ENCODE results near the gene ARHGDIG.

GRCh38 chr16:305916-306626 lies 25.7 kb downstream of the ARHGDIG start:
- TF ChIP-seq, protein P1, sequence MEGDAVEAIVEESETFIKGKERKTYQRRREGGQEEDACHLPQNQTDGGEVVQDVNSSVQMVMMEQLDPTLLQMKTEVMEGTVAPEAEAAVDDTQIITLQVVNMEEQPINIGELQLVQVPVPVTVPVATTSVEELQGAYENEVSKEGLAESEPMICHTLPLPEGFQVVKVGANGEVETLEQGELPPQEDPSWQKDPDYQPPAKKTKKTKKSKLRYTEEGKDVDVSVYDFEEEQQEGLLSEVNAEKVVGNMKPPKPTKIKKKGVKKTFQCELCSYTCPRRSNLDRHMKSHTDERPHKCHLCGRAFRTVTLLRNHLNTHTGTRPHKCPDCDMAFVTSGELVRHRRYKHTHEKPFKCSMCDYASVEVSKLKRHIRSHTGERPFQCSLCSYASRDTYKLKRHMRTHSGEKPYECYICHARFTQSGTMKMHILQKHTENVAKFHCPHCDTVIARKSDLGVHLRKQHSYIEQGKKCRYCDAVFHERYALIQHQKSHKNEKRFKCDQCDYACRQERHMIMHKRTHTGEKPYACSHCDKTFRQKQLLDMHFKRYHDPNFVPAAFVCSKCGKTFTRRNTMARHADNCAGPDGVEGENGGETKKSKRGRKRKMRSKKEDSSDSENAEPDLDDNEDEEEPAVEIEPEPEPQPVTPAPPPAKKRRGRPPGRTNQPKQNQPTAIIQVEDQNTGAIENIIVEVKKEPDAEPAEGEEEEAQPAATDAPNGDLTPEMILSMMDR (IDR thresholded peaks at IDR 0.05), result no peak
- TF ChIP-seq POLR2A (IDR thresholded peaks at IDR 0.05), result no peak

Measured in esophagus squamous epithelium (tissue), 4 donors.